ENCODE results near the gene TNFSF18.
"Not testable (repeated sequence)": the region's sequence is repeated elsewhere in the genome, so short reads cannot be mapped to it uniquely, and the experiment has no call there.

Gene TNFSF18, protein sequence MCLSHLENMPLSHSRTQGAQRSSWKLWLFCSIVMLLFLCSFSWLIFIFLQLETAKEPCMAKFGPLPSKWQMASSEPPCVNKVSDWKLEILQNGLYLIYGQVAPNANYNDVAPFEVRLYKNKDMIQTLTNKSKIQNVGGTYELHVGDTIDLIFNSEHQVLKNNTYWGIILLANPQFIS

DNA sequence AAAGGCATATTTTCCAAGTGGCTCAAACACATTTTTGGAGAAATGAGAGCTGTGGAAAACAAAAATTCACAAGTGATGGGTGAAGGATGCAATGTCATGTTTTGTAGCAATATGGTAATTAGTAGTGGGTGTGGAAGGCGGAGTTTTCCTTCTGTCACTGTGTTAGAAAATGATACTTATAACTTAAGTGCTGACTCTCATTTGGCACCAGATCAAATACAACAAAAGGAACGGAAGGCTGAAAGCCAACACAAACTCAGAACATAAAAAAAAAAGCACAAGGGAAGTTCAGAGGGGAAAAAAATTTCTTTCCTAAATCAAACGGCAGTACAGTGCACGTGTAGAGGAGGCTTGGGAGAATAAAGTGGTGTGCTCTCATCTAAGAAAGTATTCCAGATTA is at the start of gene TNFSF18:
Gene TNFSF18 (minus strand): TSS at position 77 of the 400 bp plus-strand sequence. CDS start 45 bp downstream, at position 32.
- DNase-seq (ENCODE audit: low read depth): peak; percentile 79

DNA sequence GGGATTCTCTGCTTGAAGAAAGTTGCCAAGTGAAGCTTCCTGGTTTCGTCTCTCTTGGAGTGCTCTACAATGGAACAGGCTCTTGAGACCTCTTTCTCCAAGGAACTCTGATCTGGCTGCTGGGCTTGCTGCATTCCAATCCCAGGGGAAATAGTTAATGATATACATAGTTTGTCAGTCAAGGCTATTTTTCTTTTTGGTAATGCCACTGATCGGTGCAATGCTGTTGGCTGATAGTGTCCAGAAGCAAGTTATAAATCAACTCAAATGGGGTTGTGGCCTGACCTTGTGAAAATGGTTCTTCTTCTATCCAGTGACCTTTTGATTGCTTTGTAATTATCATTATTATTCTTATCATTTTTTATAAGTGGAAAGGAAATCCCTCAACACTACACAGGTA is 48.4 kb upstream of the TNFSF18 start:
- peak; percentile 24 for DNase-seq (ENCODE audit: low read depth)

DNA sequence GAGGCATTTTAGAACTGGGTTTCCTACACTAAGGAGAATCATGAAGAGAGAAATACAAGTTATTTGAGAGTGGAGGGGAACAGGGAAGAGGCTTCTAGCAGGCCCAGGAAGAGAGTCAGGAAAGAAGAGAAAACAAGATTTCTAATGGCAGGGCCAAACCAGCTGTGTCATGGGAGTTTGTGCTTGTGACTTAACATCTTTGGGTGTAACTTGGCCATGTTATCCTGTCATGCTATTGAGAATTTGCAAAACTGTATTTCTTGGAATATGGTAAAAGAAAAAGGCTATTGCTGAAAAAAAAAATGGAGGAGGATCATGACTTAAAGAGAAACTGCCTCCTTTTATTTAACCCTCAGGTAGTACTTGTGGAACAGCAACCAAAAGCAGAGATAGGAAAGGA is 47.4 kb upstream of the TNFSF18 start:
- no peak for DNase-seq (ENCODE audit: low read depth)

DNA sequence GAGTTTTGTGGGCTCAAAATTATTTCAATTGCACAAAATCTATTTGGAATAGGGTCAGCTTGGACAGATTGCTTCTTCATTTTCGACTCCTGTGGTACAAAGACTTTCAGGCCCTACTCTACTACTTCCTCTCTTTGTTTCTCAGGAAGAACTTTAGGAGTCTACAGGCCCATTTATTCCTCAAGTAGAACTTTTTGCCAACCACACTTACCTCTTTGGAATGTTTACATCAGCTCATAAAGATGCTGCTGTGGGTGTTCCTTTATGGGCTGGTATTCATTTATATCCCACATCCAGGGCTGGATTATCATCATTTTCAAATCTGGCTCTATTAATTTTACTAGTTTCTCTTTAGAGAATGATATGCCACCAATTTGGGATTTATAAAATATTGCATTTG is 46.3 kb upstream of the TNFSF18 start:
- DNase-seq (ENCODE audit: low read depth): peak; percentile 61

DNA sequence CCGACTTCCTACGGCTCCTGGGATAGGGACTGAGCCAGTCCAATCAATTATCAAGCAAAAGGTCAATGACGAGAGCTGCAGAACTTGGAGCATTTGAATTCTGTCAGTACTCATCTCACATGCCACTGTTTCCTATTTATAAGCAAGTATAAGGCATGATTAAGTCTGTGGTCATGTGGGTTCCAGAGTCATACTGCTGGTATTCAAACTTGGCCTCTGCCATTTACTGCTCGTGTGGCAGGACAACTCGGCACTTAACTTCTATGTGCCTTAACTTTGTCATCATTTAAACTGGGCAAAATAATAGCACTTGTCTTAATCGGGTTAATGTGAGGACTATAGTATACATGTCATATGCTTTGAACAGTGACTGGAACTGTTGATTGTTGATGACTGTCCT is 44.9 kb upstream of the TNFSF18 start:
- DNase-seq (ENCODE audit: low read depth): peak; percentile 93

DNA sequence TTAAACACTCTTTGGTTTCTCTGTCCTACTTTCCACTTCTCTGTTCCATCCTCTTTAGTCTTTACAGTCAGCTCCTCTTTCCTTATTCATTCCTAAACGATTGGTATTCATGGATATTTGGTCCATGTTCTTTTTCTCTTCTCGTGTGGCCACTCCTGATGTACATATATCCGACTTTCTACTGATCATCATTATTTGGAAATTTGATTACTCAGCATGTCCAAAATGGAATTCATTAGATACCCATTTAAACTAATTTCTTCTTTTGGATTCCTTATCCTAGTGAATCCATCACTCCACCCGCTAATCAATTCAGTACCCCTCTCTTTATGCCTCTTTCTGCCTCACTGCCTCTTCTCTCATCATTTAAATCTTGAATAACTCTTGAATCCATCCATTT is 43.8 kb upstream of the TNFSF18 start:
- no peak for DNase-seq (ENCODE audit: low read depth)

DNA sequence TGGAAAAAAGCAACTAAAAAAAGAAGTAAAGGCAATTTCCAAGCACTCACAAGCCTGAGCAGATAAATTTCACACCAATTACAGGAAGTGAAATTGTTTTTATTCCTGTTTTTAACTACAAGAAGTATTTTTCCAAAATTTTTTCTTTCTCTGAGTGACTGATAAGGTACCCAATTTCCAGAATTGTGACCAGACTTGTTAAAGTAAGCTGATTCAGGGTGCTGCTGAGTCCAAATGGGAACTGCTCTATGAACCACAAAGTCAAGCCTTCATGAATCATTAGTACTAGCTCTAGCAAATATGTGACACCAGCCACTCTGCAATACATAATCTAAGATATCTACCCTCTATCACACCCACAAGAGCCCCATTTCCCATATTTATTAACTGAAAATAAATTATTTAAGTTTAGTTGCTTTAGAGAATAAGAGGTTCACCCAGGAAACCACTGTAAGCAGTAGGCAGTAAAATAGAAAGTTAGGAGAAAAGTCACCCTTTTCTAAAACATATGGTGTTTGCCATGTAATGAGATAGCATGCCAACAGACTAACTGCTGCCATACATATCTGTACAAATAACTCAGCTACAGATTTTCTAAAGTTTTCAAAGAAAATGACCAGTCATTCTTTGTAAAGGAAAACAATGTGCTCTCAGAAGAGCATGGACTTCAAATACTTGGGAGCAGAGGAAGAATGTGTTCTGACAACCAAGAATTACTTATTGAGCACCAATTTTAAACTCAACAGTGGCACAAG is 43.1 kb upstream of the TNFSF18 start:
- DNase-seq (ENCODE audit: low read depth): peak; percentile 32

DNA sequence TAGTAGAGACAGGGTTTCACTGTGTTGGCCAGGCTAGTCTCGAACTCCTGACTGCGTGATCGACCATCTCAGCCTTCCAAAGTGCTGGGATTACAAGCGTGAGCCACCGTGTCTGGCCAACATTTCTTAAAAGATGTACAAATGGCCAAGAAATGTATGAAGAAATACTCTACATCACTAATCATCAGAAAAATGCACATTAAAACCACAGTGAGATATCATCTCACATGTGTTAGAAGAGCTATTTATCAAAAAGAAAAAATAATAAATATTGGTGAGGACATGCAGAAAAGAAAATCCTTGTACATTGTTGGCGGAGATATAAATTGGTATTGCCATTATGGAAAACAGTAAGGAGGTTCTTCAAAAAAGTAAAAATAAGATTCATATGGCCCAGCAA is 33.6 kb upstream of the TNFSF18 start:
- DNase-seq (ENCODE audit: low read depth): peak; percentile 30

DNA sequence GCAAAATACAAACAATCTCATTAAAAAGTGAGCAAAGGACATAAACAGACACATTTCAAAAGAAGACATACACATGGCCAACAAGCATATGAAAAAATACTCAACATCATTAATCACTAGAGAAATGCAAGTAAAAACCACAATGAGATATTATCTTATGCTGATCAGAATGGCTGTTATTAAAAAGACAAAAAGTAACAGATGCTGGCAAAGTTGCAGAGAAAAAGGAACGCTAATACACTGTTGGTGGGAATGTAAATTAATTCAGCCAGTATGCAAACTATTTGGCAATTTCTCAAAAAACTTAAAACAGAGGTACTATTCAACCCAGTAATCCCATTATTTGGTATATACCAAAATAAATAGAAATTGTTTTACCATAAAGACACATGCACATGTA is 32.2 kb upstream of the TNFSF18 start:
- peak; percentile 67 for DNase-seq (ENCODE audit: low read depth)

DNA sequence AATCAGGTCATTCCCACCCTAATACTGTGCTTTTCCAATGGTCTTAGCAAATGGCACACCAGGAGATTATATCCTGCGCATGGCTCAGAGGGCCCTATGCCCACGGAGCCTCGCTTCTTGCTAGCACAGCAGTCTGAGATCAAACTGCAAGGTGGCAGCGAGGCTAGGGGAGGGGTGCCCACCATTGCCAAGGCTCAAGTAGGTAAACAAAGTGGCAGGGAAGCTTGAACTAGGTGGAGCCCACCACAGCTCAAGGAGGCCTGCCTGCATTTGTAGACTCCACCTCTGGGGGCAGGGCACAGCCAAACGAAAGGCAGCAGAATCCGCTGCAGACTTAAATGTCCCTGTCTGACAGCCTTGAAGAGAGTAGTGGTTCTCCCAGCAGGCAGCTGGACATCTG is 23.5 kb upstream of the TNFSF18 start:
- DNase-seq (ENCODE audit: low read depth): not testable (repeated sequence)

DNA sequence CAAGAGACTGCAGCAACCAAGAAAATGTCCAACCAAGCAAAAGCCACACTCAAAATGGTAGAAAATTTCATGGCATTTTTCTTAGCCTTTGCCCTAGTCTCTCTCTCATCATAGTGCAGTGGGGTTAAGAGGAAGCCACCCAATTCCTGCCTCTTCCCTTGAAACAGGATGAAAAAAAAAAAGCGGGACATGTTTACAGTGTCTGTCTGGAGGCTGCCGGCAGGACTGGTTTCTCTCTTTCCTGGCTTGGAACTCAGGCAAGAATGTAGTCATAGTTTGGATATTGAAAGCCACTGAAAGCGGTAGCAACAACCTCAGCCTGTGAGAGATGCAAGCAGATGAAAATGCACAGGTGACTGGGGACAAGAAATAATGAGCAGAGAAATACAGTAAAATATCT is 13.3 kb upstream of the TNFSF18 start:
- DNase-seq (ENCODE audit: low read depth): peak; percentile 42

DNA sequence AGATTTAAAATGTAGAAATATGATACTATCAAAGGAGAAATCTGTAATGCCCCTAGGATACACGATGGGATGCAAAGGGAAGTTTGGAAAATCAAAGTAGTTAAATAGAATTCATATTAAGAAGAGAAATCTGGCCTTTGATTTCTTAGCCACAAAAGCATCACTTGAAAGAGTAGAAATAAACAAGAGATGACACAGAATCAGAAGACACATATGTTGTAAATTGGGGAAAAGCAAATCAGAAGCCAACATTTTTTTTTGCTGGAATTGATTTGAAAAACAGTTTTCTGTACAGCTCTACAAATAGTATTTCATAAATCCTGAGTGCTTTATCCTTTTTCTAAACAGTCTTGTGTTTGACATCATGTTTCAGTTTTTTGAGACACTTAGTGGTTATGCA is 12.4 kb upstream of the TNFSF18 start:
- DNase-seq (ENCODE audit: low read depth): no peak

DNA sequence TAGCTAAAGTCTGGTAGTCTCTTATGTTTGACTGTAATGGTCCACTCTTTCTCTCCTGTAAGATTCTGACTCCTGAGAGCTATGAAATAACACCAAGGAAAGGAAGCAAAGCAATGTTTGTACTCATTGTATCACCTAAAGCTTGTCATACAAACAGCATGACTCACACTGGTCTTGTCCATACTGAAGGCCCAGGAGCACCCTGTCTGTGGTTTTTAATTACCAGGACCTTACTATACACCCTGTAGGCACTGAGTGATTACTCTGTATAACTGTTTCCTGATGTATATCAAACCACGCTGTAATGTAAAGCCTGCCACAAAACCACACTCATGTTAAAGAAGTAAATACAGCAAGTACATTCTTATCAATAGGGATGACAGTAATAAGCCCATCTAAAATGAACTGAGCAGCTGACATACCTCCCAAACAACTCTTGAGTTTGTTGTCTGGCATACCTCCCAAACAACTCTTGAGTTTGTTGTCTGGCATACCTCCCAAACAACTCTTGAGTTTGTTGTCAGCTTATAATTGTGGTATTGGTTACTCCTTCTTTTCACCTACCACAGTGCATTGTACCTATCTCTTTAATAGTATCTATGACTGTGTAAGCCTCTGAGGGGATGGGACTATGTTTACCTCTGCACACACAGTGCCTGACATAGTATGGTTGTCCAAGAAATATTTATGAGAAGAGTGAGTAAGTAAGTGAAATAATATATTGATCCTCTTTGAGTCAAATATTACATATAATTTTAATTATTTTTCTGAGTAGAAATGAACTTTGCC is 11.6 kb upstream of the TNFSF18 start:
- DNase-seq (ENCODE audit: low read depth): peak; percentile 89

DNA sequence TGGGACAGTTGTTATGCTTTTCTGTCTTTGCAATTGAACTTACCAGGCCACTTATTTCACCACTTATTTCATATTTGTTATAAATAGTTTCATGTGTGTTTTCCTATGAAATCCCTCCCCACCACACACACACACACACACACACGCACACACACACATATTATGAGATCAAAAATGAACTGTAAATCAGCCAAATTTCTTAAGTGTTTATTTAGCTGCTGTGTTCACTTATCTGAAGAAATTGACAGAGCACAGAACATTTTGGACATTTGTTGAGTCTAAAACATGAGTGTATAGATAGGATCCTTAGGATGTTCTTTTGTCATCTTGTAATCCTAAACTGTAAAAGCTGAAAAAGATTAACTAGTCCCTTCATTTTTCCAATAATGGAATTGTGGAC is 7.8 kb upstream of the TNFSF18 start:
- DNase-seq (ENCODE audit: low read depth): no peak

DNA sequence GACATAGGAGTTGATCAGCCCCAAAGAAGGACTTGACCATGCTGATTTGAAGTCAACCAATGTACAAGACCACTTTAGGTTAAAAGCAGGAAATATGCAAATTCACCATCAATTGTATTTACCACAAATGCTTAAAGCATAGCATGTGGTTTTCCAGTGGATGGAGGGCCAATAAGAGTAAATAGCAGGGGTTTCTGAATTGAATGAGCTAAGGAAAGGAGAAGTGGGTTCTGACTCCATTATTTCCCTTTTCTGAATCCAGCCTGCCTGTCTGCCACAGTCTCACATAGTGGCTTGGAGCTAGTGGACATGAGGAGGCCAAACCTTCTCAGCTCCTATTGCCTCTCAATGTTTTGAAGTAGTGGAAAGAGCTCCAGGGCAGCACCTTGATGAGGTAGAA is 7.2 kb upstream of the TNFSF18 start:
- no peak for DNase-seq (ENCODE audit: low read depth)

DNA sequence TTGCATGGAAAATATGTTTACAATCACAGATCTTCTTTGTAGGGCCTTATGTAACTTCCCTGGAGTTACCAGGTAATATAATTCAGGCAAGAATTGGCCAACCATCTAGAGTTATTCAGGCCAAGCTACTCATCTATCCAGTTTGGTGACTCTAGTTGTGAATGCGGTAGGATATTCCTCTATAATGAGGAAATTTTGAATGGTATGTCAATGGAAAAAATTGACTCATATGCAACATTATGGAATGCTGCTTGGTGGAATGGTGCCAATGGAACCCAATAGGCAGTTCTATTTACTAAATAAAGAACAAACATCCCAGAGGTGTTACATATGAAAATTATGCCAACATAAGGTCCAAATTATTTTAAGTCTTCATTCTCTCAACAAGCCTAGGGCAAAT is 5.6 kb upstream of the TNFSF18 start:
- DNase-seq (ENCODE audit: low read depth): peak; percentile 17

DNA sequence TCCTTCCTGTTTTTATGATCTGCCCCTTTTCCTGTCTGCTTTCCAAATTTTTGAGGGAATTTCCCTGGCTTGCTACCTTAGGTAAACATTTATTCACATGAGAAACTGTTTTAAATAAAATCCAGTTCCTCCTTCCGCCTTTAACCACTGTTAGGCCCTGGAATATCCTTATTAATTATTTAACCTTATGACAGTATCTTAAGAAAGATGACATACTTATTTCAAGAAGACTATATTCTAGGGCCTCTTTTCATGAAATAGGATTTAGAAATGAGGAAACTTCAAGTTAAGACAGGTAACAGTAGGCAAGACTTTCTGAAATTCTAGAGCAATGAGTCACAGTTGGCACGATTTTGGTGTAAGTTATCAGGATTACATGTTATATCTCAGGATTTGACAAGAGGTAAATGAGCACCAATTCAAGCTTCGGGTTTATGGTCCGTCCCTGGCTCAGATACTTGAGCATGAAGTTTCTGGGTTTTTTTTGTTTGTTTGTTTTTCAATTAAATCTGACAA is 2.0 kb upstream of the TNFSF18 start:
- no peak for DNase-seq (ENCODE audit: low read depth)

DNA sequence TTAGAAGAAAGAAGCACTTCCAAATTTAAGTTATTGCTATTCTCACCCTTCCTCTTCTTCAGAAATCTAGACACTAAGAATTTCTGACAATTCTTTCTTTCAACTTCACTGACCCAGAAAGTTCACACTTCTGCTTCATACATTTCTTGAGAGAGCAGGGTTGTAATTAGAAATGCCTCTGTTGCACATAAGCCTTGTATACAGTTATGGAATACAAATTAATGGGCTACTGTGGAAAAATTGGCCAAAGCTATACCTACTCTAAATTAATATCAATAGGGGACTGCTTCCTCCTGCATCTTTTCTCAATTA is 1.5 kb downstream of the TNFSF18 start:
- no peak for DNase-seq (ENCODE audit: low read depth)

DNA sequence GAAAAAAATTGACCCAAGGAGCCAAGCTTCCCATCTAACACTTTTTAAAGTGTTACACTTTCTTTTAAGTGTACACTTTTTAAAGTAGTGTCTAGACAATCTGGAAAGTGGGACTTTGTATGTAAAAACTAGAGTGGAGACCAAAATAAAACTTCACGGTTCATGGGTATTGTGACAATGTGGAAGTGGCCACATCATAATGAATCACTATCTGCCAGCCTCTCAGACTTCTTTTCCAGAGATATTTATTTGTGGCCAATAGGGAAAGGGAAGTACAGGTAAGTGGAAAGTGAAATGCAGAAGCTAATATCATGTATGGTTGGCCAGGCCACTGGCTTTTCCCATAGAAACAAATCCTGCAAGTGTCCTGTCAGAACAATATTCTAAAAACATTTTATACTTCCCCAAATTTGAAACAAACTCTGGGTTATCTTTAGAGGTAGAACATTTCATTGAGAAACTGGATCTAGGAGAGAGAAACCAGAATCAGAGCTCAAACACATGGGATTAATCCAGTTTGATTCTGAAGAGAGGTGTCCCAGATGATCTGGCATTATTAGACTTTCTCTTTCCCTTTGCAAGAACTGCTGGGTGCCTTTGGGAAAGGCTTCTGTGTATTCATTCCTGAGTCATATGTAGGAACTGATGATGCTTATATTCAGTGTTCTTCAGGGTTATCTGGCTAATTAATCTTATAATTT is 2.0 kb downstream of the TNFSF18 start:
- DNase-seq (ENCODE audit: low read depth): peak; percentile 65

DNA sequence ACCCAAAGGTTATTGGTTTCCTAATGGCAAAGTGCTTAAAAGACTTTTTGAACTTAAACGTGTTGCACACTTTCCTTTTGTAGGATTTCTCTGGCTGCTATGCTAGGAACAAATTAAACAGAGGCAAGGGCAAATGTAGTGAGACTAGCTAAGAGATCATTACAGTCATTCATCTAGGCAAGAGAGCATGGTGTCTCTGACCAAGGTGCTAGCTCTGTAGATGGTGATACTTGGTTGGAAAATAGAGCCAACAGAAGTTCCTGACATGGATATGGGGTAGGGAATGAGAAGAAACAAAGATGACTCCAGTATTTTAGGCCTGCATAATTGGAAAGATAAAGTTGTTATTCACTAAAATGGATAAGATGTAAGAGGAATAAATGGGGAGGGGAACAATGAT is 6.1 kb downstream of the TNFSF18 start:
- DNase-seq (ENCODE audit: low read depth): no peak

DNA sequence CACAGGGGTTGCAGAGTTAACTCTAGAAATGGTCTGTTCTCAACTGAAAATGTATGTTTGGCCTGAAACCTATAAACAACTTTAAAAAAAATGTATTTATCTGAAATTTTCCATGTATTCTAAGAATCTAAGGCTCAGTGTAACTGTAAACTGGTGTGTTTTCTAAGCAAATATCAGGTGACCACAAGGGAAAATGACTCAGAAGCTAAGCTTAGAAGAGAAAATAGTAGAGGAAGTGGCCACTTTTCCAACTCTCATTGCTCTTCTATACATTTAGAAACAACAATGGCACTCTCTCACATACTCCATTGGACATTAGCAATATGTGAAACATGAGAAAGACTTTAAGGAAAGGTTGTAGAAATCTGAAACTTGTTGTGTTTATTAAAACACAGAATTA is 7.5 kb downstream of the TNFSF18 start:
- peak; percentile 60 for DNase-seq (ENCODE audit: low read depth)

DNA sequence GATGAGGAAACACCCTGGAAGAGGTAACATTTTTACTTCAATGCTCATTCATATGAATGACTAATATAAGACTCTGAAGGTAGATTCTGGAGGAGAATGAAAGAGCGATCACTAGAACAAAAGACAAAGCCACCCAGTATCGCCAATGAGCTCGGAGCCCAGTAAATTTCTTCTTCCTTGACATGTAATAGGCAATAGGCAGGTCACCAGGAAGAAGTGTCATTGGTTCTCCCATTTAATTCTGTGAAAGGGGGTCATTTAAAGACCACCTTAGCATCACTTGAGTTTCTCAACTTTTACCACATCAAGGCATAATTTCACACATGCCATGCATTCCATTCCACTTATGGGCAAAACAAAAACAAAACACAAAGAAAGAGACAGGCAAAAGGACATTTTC is 7.9 kb downstream of the TNFSF18 start:
- DNase-seq (ENCODE audit: low read depth): no peak
